HEK293T (cell line): ENCODE data around the gene C1QC.
A peak's percentile ranks its signal among the peaks of the same experiment; 100 is the strongest.

Experiments
- ARNT ChIP-seq: fragments of 450-650 bp; IDR thresholded peaks from 2 replicates; pipeline ENCODE4 v1.6.1; 2017; ENCODE audit warnings: mild to moderate bottlenecking
- ELF4 ChIP-seq: fragments of 450-650 bp; IDR thresholded peaks from 2 replicates; pipeline ENCODE4 v1.6.1; 2017; ENCODE audit warnings: antibody characterized with exemption
- FOXA1 ChIP-seq: fragments of 450-650 bp; IDR thresholded peaks from 2 replicates; pipeline ENCODE4 v1.6.1; 2016; ENCODE audit warnings: mild to moderate bottlenecking
- FOXK2 ChIP-seq: fragments of 450-650 bp; IDR thresholded peaks from 2 replicates; pipeline ENCODE4 v1.6.1; 2016; ENCODE audit warnings: mild to moderate bottlenecking
- FOXM1 ChIP-seq: fragments of 450-650 bp; IDR thresholded peaks from 2 replicates; pipeline ENCODE4 v1.6.1; 2017; ENCODE audit warnings: mild to moderate bottlenecking, borderline replicate concordance
- L3MBTL2 ChIP-seq: fragments of 450-650 bp; conservative IDR thresholded peaks from 2 replicates; pipeline ENCODE4 v1.6.1; 2016; ENCODE audit warnings: mild to moderate bottlenecking
- SP1 ChIP-seq: fragments of 450-650 bp; IDR thresholded peaks from 2 replicates; pipeline ENCODE4 v1.6.1; 2017
- SUZ12 ChIP-seq: fragments of 450-650 bp; IDR thresholded peaks from 2 replicates; pipeline ENCODE4 v1.6.1; 2016; ENCODE audit warnings: mild to moderate bottlenecking
- TARDBP ChIP-seq: fragments of 450-650 bp; IDR thresholded peaks from 2 replicates; pipeline ENCODE4 v1.6.1; 2016
- ZNF384 ChIP-seq: fragments of 450-650 bp; IDR thresholded peaks from 2 replicates; pipeline ENCODE4 v1.6.1; 2016
- TF ChIP-seq, protein P1 (sequence below): fragments of 450-650 bp; IDR thresholded peaks from 2 replicates; pipeline ENCODE4 v1.6.1; 2016

DNA sequence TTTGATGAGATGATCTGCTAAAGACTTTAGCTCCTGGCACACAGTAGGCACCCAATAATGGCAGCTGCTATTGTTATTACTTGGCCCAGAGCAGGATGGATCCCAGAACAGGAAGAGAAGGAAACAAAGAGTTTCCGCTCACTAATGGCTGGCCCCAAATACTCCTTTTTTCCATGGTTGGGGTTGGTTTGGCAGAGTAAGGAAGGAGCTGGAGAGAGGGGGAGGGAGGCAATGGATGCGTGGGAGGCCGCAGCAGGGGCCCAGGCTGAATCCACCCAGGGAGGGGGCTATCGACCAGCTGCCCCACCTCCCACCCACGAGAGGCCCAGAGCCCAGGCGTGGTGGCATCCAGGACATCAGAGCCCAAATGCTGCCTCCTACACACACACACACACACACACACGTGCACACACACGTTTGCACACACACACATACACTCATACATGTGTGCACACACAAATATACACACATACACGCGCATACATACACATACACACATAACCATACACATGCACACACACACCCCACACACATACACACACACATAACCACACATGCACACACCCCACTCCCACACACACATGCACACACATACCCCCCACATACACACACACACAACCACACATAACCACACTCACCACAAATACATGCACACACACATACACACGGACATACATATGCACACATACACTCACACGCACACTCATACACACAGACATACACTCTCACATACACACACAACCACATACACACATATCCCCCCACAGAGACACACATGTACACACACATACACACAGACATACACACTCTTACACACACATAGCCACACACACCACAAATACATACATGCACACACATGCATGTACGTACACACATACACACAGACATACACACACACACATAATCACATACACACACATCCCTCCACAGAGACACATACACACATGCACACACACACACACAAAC, 34.8 kb downstream of the C1QC start:
- TF ChIP-seq FOXM1, result no peak
- no peak for TF ChIP-seq SUZ12
- TF ChIP-seq ZNF384, result no peak
- TF ChIP-seq FOXA1, result no peak
- TF ChIP-seq FOXK2, result no peak
- 0 out of 2 replicates have a peak, but pooled peaks have one; percentile 18 for TF ChIP-seq TARDBP
- TF ChIP-seq, protein P1, sequence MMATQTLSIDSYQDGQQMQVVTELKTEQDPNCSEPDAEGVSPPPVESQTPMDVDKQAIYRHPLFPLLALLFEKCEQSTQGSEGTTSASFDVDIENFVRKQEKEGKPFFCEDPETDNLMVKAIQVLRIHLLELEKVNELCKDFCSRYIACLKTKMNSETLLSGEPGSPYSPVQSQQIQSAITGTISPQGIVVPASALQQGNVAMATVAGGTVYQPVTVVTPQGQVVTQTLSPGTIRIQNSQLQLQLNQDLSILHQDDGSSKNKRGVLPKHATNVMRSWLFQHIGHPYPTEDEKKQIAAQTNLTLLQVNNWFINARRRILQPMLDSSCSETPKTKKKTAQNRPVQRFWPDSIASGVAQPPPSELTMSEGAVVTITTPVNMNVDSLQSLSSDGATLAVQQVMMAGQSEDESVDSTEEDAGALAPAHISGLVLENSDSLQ, result no peak
- no peak for TF ChIP-seq SP1
- no peak for TF ChIP-seq ELF4
- TF ChIP-seq ARNT, result no peak
- no peak for TF ChIP-seq L3MBTL2
